Esophagus mucosa (tissue), 1 donor: ENCODE measurements around the gene OR2T2. TPM values are rescaled to one million over a fixed set of nuclear protein-coding genes. Genes with fewer than 3 reads are reported as not detected.
"Not testable (repeated sequence)": the region's sequence is repeated elsewhere in the genome, so short reads cannot be mapped to it uniquely, and the experiment has no call there.

ENCODE experiments used
- ATAC-seq: fragments of 200-7000 bp; cut with Tn5 transposase; one replicate; pipeline ENCODE4 v1.9.1; 2020
- total RNA-seq: library from RNA; stranded (reverse); gene quantifications from one replicate; pipeline ENCODE4 v1.2.4, GENCODE V29; 2023
- donor health status: DM: yes; HTN: yes; CAD: no.

Gene OR2T2
- not detected for total RNA-seq

DNA sequence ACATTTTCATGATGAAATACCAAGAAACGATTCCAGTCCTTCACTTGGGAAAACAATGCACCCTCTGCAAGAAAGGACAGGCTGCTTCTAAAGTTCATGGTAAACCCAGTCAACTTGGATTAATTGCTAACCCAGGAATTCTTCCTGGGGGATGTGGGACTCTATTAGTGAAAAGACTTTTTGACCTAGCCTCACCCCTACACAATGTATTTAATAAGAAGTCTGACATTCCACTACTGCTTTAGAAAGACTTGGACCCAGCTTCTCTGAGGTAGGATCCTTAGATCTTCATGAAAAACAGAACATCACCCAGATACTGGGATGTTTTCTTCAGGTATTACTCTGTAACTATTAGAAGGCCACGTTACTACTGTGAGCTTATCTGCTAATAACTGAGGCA, at the start of gene OR2T2:
Gene OR2T2, plus strand, starts transcription at position 239 of the 400 bp plus-strand sequence. CDS start 7,161 bp downstream, outside the sequence.
- ATAC-seq = not testable (repeated sequence)

- ATAC-seq = no peak
Measured at GRCh38 chr1:248402748-248403147, 42.7 kb upstream of the OR2T2 start, which contains the start of gene OR2T1. Gene OR2T1, plus strand, starts transcription at chr1:248403048. Its CDS starts 3,100 bp downstream, at chr1:248406148.

DNA sequence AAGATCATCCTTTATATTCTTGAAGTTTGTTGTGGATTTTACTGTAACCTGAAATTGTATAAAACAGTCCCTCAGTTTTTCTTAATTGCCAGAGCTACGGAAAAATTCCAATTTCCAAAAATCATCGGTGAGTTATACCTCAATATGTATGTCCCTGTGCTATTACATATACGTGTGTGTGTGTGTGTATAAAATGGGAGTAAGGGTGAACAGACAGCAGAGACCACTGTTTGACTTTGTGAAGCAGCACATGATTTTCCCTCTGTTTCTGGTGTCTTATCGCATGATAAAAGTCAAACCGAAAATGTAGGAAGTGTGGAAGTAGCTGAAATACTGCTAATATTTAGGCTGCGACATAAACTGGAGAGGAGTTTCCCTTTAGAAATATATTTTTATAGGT, 41.4 kb upstream of the OR2T2 start:
- ATAC-seq = no peak

DNA sequence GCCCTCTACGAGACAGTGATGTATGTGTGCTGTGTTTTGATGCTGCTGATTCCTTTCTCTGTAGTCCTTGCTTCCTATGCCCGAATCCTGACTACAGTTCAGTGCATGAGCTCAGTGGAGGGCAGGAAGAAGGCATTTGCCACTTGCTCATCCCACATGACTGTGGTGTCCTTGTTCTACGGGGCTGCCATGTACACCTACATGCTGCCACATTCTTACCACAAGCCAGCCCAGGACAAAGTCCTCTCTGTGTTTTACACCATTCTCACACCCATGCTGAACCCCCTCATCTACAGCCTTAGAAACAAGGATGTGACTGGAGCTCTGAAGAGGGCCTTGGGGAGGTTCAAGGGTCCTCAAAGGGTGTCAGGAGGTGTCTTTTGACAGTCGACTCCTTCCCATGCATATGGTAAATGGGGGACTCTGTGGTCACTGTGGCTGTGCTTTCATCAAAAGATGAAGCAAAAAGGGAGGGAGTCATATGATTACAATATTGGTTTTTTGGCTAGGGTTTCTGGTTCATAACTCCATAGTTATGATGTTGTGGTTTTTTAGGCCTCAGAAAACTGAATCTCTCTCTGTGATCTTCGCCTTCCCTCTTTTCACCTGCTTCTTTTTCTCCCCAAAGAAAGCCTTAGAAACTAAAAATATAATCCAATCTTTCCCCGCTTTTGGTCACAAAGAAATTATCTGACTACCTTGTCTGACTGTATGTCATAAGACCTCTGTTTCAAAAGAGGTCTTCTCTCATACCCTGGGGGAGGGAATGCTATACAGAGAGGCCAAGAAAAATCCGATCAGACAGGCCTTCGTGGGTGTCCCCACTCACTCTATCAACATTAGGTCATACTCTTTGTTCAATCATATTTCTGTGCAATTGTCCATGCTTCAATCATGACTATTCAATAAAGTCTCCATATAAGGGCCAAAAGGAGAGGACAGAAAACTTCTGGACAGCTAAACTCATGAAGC, 38.4 kb upstream of the OR2T2 start:
- ATAC-seq = no peak

GRCh38 chr1:248416226-248416625, 29.2 kb upstream of the OR2T2 start:
- ATAC-seq = no peak

- ATAC-seq = no peak
Measured at GRCh38 chr1:248417854-248418253, 27.6 kb upstream of the OR2T2 start.

DNA sequence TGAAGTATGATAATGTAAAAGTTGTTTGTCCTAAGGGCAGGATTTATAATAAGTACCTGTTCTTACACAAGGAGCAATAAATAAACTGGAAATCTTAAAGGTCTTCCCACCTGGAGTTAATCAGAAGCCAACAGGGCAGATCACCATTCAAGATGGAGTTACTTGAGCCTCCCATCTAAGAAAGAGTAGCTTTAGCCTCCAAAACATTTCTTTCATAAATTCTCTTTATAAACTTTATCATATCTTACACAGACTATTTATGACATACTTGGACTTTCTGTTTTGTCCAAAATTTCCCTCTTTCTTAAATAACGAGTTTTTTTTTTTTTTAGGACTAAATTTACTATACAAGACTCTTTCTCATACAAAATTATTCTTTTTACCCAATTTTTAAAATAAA, 24.1 kb upstream of the OR2T2 start:
- ATAC-seq = no peak

DNA sequence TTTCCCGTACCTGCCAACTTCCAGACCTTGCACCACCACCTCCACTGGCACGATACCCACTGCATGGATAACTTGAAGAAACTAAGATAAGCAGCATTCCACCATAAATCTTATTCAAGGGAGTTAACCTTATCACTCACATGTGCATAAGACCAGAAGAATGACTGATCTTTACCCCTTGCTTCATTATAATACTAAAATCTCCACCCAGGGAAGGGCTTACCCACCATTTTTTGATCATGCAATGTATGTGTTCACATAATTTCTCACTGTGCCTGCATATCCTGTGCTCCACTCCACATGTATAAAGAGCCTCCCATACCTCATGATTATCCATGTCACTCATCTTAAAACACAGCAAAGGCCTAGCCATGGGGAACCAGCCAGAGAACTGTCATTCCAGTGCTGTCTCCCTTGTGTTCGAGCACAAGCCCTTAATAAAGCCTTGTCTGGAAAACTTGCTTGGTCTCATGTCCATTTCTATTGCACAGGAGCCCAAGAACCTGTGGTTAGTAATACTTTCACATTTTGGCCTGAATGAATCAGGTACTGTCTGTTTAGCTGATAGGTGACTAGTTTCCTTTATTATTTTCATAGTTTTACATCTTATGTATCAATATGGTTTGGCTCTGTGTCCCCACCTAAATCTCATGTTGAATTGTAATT, 17.8 kb upstream of the OR2T2 start:
- ATAC-seq = not testable (repeated sequence)

GRCh38 chr1:248428192-248428533, 17.3 kb upstream of the OR2T2 start:
- not testable (repeated sequence) for ATAC-seq

- not testable (repeated sequence) for ATAC-seq
Measured at GRCh38 chr1:248431683-248432082, 13.8 kb upstream of the OR2T2 start.

DNA sequence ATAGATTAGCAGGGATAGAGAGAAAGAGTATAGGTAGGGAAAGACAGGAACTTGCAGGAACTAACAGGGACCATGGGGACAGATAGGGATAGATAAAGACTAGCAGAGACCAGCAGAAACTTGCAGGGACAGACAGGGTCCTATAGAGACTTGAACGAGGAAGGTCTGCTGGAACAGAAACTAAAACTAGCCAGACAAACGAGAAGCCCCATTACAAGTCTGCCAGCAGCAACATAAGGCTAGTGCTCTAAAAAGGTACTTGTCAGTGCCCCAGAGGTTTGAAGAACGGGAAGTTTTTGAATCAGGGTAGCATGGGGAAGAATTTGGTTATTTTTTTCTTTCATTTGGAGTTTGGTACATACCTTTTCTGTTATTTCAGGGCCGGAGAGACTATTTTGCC, 13.2 kb upstream of the OR2T2 start:
- ATAC-seq = not testable (repeated sequence)

DNA sequence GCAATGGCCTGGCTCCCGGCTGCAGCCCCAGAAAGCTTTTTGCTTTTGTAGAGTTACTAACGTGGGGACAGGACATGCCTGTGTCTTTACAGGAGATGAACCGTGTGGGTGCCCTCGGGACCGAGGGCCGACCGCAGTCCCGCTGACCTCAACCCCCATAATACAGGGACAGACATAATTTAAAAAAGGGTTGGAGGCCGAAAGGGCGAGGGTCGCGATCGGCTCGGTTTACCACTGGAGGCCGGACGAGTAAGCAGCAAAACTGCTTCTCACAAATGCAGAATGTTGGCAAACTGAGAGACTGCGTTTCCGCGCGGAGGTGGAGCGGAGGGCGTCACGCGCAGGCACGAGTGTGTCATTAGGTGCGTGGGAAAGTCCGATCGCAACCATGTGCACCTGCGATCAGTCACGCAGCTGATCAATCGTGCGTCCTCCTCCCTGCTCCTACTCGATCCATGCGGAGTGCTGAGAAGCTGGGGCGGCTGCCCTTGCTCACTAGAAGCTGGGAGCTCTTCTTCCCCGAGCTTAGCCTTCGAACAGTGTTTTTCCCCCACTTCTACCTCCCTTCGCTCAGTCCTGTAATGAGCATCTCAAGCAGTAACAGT, 11.5 kb upstream of the OR2T2 start:
- not testable (repeated sequence) for ATAC-seq

DNA sequence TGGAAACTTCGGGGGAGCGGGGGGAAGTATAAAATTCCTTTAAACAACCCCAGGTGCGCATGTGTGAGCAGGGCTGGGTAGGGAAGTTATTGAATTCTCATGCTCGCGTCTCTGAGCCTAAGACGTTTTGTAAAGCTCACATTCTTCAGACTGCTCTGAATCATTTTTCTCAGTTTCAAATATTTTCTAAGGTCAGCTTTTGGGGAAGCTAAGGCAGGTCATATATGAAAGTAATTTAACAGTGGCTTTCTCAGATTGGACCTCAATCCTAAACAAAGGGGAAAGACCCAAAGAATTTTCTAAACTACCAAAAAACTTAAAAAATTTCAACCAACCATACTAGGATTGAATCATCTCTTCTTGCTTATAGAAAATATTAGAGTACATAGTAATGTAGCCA, 10.5 kb upstream of the OR2T2 start:
- ATAC-seq = not testable (repeated sequence)

DNA sequence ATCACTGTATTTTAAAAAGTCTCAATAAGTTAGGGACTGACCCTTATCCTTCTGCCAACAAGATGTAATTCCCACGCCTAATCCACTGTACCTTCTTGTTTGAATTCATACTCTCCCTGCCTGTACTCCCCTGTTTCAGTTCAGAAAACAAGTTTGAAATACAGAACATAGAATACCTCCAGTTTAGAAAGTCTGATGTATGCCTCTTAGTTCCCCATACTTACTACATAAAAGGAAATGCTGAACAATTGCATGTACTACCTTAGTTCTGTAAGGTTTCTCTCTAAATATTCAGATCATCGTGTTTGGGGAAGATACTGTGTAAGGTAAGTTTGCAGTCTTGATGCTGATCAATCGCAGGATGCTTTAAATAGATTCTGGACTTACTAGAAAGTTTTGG, 9.1 kb upstream of the OR2T2 start:
- ATAC-seq = not testable (repeated sequence)

GRCh38 chr1:248438668-248439067, 6.8 kb upstream of the OR2T2 start:
- not testable (repeated sequence) for ATAC-seq

- ATAC-seq = not testable (repeated sequence)
Measured at GRCh38 chr1:248439283-248439682, 6.2 kb upstream of the OR2T2 start.

- ATAC-seq = not testable (repeated sequence)
Measured at GRCh38 chr1:248442500-248443277, 2.7 kb upstream of the OR2T2 start.

- not testable (repeated sequence) for ATAC-seq
Measured at GRCh38 chr1:248444603-248445002, 834 bp upstream of the OR2T2 start.

GRCh38 chr1:248448409-248449074, 3.1 kb downstream of the OR2T2 start:
- not testable (repeated sequence) for ATAC-seq

DNA sequence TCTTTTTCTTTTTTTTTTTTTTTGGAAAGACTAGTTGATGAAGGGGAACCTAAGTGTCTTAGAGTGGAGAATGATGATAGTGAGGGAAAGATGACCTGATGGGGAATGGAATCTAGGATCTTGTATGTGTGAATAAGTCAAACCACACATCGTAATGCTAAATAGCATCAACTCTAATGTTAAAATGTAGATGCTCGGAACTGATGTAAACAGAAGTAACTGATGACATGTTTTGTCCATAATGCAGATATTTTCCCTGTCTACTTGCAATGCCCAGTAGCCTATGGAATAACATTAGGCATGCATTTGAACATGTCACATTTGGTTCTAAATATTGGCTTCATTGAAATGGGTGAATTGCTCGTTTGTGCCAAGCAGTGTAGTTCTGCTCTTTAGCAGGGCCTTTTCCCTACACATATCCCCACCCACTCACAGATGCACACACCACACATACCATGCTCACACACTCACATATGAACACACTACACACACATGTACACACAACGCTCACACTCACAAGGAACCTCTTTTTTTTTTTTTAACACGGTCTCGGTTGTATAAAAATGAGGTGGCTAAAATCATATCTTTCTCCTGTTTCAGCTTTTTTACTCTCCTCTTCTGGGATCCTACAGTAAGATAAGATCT, 4.5 kb downstream of the OR2T2 start:
- ATAC-seq = not testable (repeated sequence)
